ENCODE results near the gene C3orf62.

DNA sequence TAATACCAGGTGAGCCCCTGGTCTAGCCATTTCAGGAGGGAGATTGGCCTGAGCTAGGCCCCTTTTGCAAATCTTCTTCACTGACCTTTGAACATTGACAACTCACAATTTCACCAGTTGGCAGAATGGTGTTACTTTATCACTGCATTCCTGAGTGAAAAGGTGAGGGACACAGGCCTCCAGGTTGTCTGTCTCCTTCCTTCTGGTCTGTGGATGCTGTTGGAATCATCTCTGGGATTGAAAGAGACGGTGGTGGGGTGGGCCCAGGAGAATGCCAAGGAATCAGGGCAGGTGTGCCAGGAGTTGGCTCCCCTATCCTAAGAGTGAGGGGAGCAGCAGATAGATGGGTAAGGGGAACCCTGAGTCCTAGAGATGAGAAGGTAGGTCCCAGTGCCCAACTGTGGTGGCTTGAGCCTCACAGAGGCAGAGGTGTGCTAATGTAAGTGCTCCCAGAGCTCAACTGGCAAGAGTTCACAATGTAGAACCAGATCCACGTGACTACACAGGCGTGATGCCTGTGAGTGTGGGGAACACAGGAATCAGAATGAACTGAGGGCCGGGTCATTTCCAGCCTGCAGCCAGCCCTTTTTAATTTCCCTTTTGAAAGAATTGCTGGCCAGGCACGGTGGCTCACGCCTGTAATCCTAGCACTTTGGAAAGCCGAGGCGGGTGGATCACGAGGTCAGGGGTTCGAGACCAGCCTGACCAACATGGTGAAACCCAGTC lies 11.2 kb downstream of the C3orf62 start:
- no peak for TF ChIP-seq MAX (IDR thresholded peaks at IDR 0.05)
- TF ChIP-seq RAD21 (IDR thresholded peaks at IDR 0.05) = no peak
- TF ChIP-seq CTCF (IDR thresholded peaks at IDR 0.05; ENCODE audit: low read depth, low read length, missing input control) = no peak
- TF ChIP-seq EGR1 (IDR thresholded peaks at IDR 0.05; ENCODE audit: low read depth in 2 of 2) = no peak
- TF ChIP-seq YY1 (IDR thresholded peaks at IDR 0.05) = no peak
- no peak for TF ChIP-seq JUND (IDR thresholded peaks at IDR 0.05)
- TF ChIP-seq, protein P1, sequence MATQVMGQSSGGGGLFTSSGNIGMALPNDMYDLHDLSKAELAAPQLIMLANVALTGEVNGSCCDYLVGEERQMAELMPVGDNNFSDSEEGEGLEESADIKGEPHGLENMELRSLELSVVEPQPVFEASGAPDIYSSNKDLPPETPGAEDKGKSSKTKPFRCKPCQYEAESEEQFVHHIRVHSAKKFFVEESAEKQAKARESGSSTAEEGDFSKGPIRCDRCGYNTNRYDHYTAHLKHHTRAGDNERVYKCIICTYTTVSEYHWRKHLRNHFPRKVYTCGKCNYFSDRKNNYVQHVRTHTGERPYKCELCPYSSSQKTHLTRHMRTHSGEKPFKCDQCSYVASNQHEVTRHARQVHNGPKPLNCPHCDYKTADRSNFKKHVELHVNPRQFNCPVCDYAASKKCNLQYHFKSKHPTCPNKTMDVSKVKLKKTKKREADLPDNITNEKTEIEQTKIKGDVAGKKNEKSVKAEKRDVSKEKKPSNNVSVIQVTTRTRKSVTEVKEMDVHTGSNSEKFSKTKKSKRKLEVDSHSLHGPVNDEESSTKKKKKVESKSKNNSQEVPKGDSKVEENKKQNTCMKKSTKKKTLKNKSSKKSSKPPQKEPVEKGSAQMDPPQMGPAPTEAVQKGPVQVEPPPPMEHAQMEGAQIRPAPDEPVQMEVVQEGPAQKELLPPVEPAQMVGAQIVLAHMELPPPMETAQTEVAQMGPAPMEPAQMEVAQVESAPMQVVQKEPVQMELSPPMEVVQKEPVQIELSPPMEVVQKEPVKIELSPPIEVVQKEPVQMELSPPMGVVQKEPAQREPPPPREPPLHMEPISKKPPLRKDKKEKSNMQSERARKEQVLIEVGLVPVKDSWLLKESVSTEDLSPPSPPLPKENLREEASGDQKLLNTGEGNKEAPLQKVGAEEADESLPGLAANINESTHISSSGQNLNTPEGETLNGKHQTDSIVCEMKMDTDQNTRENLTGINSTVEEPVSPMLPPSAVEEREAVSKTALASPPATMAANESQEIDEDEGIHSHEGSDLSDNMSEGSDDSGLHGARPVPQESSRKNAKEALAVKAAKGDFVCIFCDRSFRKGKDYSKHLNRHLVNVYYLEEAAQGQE (IDR thresholded peaks at IDR 0.05) = no peak
